Measurements from ENCODE around the gene DENND2A. TPM values are rescaled to one million over a fixed set of nuclear protein-coding genes. Genes with fewer than 3 reads are reported as not detected.
"Not testable (repeated sequence)": the region's sequence is repeated elsewhere in the genome, so short reads cannot be mapped to it uniquely, and the experiment has no call there.

Gene DENND2A
- total and polyA plus RNA-seq, 10 of the 15 experiments (the other 5 are each of a cell fraction or from before 2014, with no cell fraction given) = 0.01 TPM; not detected in 9

DNA sequence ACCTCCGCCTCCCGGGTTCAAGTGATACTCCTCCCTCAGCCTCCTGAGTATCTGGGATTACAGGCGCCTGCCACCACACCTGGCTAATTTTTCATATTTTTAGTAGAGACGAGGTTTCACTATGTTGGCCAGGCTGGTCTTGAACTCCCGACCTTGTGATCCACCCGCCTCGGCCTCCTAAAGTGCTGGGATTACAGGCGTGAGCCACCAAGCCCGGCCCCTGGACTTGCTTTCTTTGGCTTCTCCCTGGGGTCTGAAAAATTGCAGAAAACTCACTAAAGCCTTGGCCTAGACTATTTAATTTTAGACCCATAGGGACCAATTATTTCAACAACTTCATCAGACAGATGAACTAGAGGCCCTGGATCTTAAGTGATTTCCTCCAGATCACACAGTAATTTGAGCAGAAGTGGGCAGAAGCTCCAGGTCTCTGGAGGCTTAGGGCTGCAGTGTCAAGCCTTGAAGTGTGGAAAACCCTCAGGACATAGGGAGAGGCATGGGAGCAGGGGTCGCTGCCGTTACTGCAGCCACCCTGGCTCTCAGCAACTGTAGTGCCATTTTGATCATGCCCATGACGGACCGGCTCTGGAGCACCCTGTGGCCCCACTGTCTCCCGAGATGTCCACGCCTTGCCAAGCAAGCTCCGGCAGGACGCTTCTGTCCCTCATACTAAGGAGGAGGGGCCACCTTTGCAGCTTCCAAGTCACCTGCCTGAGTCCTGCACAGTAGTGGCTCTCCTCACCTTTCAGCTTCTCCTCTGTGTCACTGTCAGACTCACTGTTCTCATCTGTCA, 72.4 kb downstream of the DENND2A start:
- TF ChIP-seq POLR2A (IDR thresholded peaks at IDR 0.05; ENCODE audit: low read depth, low read length) (no peak), IKZF2 (IDR thresholded peaks at IDR 0.05) (no peak), CEBPB (IDR thresholded peaks at IDR 0.05; ENCODE audit: borderline replicate concordance in 1 of 2, low read depth in 2 of 2, low read length in 2 of 2) (no peak), HDGF (IDR thresholded peaks at IDR 0.05) (no peak), FOXK2 (IDR thresholded peaks at IDR 0.05) (no peak), LARP7 (IDR thresholded peaks at IDR 0.05) (no peak), ZZZ3 (IDR thresholded peaks at IDR 0.05; ENCODE audit: control insufficient read depth, insufficient read length, low read depth) (no peak)
- TF ChIP-seq, protein P1, sequence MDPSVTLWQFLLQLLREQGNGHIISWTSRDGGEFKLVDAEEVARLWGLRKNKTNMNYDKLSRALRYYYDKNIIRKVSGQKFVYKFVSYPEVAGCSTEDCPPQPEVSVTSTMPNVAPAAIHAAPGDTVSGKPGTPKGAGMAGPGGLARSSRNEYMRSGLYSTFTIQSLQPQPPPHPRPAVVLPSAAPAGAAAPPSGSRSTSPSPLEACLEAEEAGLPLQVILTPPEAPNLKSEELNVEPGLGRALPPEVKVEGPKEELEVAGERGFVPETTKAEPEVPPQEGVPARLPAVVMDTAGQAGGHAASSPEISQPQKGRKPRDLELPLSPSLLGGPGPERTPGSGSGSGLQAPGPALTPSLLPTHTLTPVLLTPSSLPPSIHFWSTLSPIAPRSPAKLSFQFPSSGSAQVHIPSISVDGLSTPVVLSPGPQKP (IDR thresholded peaks at IDR 0.05; ENCODE audit: low read depth, low read length) = no peak
- Histone ChIP-seq H3K4me2 (ENCODE audit: control insufficient read depth, insufficient read depth) (no peak overlapping the region), H3K4me1 (ENCODE audit: control insufficient read depth, insufficient read depth, low read length) (no peaks in the 10 kb centered on the region), H3K79me2 (ENCODE audit: control insufficient read depth, insufficient read depth, low read length) (no peaks in the 10 kb centered on the region), H4K20me1 (ENCODE audit: control insufficient read depth, insufficient read depth) (no peaks in the 10 kb centered on the region), H3K9ac (ENCODE audit: control insufficient read depth, insufficient read depth, low read length) (no peak overlapping the region), H3K9me3 (replicated peaks; ENCODE audit: control insufficient read depth, insufficient read depth, low read length) (no peaks in the 10 kb centered on the region), H2AFZ (ENCODE audit: control insufficient read depth, low read depth, low read length) (no peak overlapping the region), H3K36me3 (ENCODE audit: control insufficient read depth in 2 of 2, insufficient read depth in 2 of 2, low read length in 1 of 2) (no peaks in the 10 kb centered on the region), H3K27ac (ENCODE audit: control insufficient read depth, insufficient read depth) (no peak overlapping the region), H3K4me3 (no peak overlapping the region), H3K27me3 (replicated peaks in 1 of 2; ENCODE audit: control insufficient read depth in 2 of 2, insufficient read depth in 2 of 2, low read length in 1 of 2) (no peaks in the 10 kb centered on the region; a peak in 1 of 4 replicates)
- SMC1A ChIA-PET (ENCODE audit: uncharacterized antibody, unreplicated experiment) = no interaction called here
- no peak for ATAC-seq
- RAD21 ChIA-PET (ENCODE audit: unreplicated experiment) = no interaction called here
- intact Hi-C loops (cut with micrococcal nuclease; ENCODE audit: unreplicated experiment) (no loop called here), in situ Hi-C loops (cut with MboI) (no loop called here)
- CTCF ChIA-PET = no interaction called here
- POLR2A ChIA-PET = no interaction called here
- no peak for FAIRE-seq
- WGBS (ENCODE audit: insufficient coverage, insufficient replicate concordance, low lambda C conversion rate, missing lambda C conversion rate) = 51% methylated on average over 17 of the region's 17 CpGs
- no peak for DNase-seq (ENCODE audit: low read depth, low spot score)
- BruUV-seq (replicated peaks) = no TSS peak

DNA sequence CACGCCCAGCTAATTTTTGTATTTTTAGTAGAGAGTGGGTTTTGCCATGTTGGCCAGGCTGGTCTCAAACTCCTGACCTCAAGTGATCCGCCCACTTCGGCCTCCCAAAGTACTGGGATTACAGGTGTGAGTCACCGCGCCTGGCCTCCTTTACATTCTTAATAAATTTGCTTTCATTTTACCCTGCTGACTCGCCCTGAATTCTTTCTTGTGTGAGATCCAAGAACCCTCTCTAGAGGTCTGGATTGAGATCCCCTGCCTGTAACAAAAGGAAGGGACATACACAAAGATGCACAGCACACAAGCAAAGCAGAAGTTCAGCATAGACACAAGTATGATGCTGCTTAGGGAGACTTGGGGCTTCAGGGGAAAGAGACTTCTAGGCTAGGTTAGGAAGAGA, 74.4 kb downstream of the DENND2A start:
- H3K9ac ChIP-seq (ENCODE audit: control insufficient read depth, insufficient read depth, low read length); ATAC-seq; H3K27me3 ChIP-seq (replicated peaks in 1 of 2; ENCODE audit: control insufficient read depth in 2 of 2, insufficient read depth in 2 of 2, low read length in 1 of 2); H3K9me3 ChIP-seq (replicated peaks; ENCODE audit: control insufficient read depth, insufficient read depth, low read length); H3K79me2 ChIP-seq (ENCODE audit: control insufficient read depth, insufficient read depth, low read length); H4K20me1 ChIP-seq (ENCODE audit: control insufficient read depth, insufficient read depth); FAIRE-seq; H3K27ac ChIP-seq (ENCODE audit: control insufficient read depth, insufficient read depth); in situ Hi-C loops (cut with MboI); H3K36me3 ChIP-seq (ENCODE audit: control insufficient read depth in 2 of 2, insufficient read depth in 2 of 2, low read length in 1 of 2); BruUV-seq (replicated peaks); DNase-seq (ENCODE audit: low read depth, low spot score); H3K4me3 ChIP-seq; POLR2A ChIA-PET; intact Hi-C loops (cut with micrococcal nuclease; ENCODE audit: unreplicated experiment); H3K4me1 ChIP-seq (ENCODE audit: control insufficient read depth, insufficient read depth, low read length); H3K4me2 ChIP-seq (ENCODE audit: control insufficient read depth, insufficient read depth); H2AFZ ChIP-seq (ENCODE audit: control insufficient read depth, low read depth, low read length); RAD21 ChIA-PET (ENCODE audit: unreplicated experiment); CTCF ChIA-PET: not testable (repeated sequence)
- 41% methylated on average over 6 of the region's 6 CpGs for WGBS (ENCODE audit: insufficient coverage, insufficient replicate concordance, low lambda C conversion rate, missing lambda C conversion rate)
- SMC1A ChIA-PET (ENCODE audit: uncharacterized antibody, unreplicated experiment) = interaction anchor here (1.2 kb wide), 1 partner anchor 10 kb away, joined by 3 read pairs; no protein-coding TSS in a partner anchor

DNA sequence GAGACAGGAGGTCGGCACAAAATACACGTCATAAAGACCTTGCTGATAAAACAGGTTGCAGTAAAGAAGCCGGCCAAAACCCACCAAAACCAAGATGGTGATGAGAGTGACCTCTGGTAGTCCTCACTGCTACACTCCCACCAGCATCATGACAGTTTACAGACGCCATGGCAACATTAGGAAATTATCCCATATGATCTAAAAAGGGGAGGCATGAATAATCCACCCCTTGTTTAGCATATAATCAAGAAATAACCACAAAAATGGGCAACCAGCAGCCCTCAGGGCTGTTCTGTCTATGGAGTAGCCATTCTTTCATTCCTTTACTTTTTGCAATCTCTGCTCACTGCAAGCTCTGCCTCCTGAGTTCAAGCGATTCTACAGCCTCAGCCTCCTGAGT, 74.9 kb downstream of the DENND2A start:
- H3K4me2 ChIP-seq (ENCODE audit: control insufficient read depth, insufficient read depth); H3K4me3 ChIP-seq; H3K36me3 ChIP-seq (ENCODE audit: control insufficient read depth in 2 of 2, insufficient read depth in 2 of 2, low read length in 1 of 2); FAIRE-seq; intact Hi-C loops (cut with micrococcal nuclease; ENCODE audit: unreplicated experiment); in situ Hi-C loops (cut with MboI); H3K4me1 ChIP-seq (ENCODE audit: control insufficient read depth, insufficient read depth, low read length); H4K20me1 ChIP-seq (ENCODE audit: control insufficient read depth, insufficient read depth); DNase-seq (ENCODE audit: low read depth, low spot score); H3K9ac ChIP-seq (ENCODE audit: control insufficient read depth, insufficient read depth, low read length); CTCF ChIA-PET; H3K27me3 ChIP-seq (replicated peaks in 1 of 2; ENCODE audit: control insufficient read depth in 2 of 2, insufficient read depth in 2 of 2, low read length in 1 of 2); H3K9me3 ChIP-seq (replicated peaks; ENCODE audit: control insufficient read depth, insufficient read depth, low read length); RAD21 ChIA-PET (ENCODE audit: unreplicated experiment); ATAC-seq; H3K27ac ChIP-seq (ENCODE audit: control insufficient read depth, insufficient read depth); H3K79me2 ChIP-seq (ENCODE audit: control insufficient read depth, insufficient read depth, low read length); BruUV-seq (replicated peaks); H2AFZ ChIP-seq (ENCODE audit: control insufficient read depth, low read depth, low read length); POLR2A ChIA-PET: not testable (repeated sequence)
- 38% methylated on average over 5 of the region's 5 CpGs for WGBS (ENCODE audit: insufficient coverage, insufficient replicate concordance, low lambda C conversion rate, missing lambda C conversion rate)
- SMC1A ChIA-PET (ENCODE audit: uncharacterized antibody, unreplicated experiment) = interaction anchor here (1.2 kb wide), 1 partner anchor 11 kb away, joined by 3 read pairs; no protein-coding TSS in a partner anchor

All from GM12878 (cell line).